NOMO-1 (cell line): ENCODE measurements around the gene MRPL32.
"Not testable (repeated sequence)": the region's sequence is repeated elsewhere in the genome, so short reads cannot be mapped to it uniquely, and the experiment has no call there.

Source experiments
- DNase-seq, 2 experiments: peaks; one replicate each; lab custom pipeline; 2025; ENCODE audit not compliant: unreplicated experiment in 2 of 2; lab: John Stamatoyannopoulos, UW

MRPL32 gene

GRCh38 chr7:42931834-42932651 lies at the start of gene MRPL32, which contains the start of gene PSMA2:
TSS of gene MRPL32 (plus strand) at chr7:42932376. CDS start at chr7:42932387, 11 bp downstream.
TSS of gene PSMA2 (minus strand) at chr7:42932174. CDS start at chr7:42932158, 16 bp downstream.
- peak; percentile 97 to 98 for DNase-seq

GRCh38 chr7:42883950-42884349 lies 48.2 kb upstream of the MRPL32 start:
- DNase-seq = no peak

DNA sequence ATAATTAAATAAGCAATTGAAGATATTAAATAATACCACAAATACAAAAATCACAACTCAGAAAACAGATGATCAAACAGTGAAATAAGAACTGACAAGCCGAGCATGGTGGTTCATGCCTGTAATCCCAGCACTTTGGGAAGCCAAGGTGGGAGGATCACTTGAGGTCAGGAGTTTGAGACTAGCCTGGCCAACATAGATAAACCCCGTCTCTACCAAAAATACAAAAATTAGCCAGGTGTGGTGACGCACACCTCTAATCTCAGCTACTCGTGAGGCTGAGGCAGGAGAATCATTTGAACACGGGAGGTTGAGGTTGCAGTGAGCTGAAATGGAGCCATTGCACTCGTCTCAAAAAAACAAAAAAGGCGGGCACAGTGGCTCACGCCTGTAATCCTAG lies 47.0 kb upstream of the MRPL32 start:
- DNase-seq = not testable (repeated sequence)

- DNase-seq = peak in 1 of 2 experiments; percentile 55
Measured at GRCh38 chr7:42886129-42886528, 46.0 kb upstream of the MRPL32 start.

GRCh38 chr7:42886893-42887505 lies 45.2 kb upstream of the MRPL32 start:
- peak in 1 of 2 experiments; percentile 32 for DNase-seq

DNA sequence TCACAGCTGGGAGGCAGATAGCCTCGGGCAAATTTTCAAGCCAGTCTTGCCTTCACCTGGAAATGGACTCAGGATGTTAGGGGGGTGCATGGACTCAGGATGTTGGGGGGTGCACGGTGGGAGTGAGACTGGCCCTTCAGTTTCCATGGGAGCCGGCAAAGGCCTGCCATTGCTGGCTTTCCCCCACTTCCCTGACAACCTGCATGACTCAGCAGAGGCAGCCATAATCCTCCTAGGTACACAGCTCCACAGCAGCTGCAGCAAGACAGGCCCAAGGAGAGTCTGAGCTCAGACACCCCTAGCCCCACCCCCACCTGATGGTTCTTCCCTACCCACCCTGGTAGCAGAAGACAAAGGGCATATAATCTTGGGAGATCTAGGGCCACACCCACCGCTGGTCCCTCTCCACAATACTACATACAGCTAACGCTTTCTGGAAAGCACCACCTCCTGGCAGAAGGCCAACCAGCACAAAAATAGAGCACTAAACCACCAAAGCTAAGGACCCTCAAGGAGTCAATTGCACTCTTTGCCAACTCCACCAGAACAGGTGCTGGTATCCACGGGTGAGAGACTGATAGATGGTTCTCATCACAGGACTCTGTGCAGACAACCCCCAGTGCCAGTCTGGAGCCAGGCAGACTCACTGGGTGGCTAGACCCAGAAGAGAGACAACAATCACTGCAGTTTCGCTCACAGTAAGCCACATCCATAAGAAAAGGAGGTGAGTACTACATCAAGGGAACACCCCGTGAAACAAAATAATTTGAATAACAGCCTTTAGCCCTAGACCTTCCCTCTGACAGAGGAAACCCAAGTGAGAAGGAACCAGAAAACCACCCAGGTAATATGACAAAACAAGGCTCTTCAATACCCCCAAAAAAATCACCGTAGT lies 38.6 kb upstream of the MRPL32 start:
- DNase-seq = no peak

DNA sequence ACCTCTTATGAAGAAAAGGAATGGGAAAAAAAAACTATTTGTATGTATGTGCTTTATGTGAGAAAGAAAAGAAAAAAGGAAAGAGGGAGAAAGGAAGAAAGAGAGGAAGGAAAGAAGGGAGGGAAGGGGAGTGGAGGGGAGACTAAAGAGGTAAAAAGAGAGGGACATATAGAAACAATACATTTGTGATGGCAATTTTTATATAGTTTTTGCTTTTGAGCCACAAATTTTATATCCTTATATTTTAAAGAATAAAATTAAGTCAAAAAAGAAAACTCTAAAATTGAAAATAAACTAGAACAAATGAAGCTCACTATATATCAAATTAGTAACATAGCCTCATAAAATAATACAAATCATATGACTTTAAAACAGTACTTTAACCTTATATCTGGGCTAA lies 31.3 kb upstream of the MRPL32 start:
- no peak for DNase-seq

DNA sequence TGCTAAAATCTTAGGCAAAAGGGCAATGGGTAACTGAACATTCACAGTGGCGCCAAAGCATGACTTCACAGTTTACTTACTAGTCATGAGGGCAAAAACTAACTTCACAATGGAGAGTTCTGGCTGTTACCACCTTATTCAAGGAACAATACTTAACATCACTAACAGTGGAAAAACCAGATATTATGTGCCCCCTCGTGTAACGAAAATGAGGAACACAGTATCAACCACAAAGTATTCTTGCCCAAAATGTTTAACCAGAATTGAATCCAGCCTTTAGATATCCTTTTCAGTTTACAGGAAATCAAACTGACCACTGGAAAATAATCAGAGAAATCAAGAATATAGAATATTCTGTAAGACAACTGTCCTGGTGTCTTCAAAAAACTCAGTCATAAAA lies 29.8 kb upstream of the MRPL32 start:
- peak in 1 of 2 experiments; percentile 77 for DNase-seq

GRCh38 chr7:42906181-42906580 lies 26.0 kb upstream of the MRPL32 start:
- DNase-seq = no peak

DNA sequence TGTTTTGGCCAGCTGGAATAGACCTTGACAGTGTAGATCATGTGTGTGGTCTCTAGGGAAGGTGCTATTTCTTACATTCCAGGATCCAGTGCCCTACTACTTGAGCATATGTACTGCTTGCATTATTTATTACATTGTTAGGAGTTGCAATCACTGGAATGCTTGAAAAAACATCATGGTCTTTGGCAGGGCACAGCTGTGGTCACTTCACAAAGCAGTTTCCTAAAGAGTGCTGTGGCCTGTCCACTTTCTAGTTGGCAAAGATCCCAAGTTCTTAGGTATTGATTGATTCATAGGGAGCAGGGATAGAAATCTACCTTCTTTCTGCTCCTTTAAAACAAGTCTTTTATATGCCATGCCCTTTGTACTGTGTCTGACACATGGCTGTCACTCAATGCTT lies 24.9 kb upstream of the MRPL32 start:
- no peak for DNase-seq

DNA sequence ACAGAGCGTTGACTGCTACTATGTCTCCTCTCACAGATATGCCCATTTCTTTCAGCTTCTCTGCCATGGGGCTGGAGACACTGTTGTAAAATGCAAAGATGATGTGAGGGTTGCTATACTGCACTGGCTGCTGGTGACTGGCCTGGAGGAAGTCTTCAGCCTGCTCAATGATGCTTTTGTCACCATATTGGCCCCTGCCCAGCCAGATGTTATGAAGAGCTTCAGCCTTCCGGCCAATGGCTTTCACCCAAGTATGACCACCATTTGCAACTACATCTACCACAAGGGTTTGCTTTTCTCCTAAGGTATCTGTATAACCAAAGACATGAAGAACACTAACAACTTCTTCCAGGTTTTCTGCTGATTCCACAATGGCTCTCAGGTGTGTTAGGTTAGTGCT lies 21.9 kb upstream of the MRPL32 start:
- no peak for DNase-seq

- peak; percentile 87 to 93 for DNase-seq
Measured at GRCh38 chr7:42911454-42912447, 20.4 kb upstream of the MRPL32 start, which contains the start of gene C7orf25. TSS of gene C7orf25 (minus strand) at chr7:42912070. CDS start at chr7:42910900, 1,170 bp downstream.

DNA sequence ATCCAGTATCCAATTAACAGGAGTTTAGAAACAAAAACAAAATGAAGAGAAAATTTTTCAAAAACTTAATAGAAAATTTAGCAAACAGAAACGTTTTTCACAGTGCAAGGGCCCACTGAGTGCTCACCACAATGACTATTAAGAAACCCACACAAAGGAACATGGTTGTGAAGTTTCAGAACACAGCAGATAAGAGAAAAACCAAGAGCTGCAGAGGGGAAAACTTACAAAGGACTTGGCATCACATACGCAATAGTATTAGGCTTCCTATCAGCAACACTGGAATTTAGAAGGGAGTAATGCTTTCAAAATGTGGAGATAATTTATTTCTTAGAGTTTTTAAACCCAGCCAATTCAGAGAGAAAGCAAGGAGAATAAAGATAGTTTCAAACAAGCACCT lies 18.6 kb upstream of the MRPL32 start:
- DNase-seq = no peak

- DNase-seq = no peak
Measured at GRCh38 chr7:42914009-42914408, 18.2 kb upstream of the MRPL32 start.

DNA sequence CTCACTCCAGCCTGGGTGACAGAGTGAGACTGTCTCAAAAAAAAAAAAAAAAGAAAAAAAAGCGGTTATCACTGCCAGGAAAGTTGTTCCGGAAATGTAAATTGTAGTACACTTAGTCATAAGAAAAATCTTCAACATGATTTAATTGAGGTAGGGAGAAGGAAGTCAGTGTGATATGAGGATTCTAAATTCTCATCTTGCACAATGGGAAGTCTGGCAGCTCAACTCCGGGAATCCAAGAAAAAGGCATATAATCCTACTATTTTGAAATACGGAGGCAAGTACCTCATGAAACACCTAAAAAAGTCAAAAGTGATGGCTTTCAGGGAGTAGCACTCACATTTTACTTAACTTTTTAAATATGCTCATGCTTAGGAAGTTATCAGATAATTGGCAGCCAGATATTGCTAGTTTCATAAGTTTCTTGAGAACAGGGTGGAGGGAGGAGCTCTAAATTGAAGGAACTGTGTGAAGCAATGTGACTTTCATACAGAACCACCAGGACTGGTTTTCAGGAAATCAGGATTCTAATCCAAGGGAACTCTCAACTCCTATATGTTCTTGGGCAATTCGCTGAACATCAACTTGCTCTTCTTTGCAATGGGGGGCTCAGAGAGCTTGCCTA lies 17.6 kb upstream of the MRPL32 start:
- no peak for DNase-seq

DNA sequence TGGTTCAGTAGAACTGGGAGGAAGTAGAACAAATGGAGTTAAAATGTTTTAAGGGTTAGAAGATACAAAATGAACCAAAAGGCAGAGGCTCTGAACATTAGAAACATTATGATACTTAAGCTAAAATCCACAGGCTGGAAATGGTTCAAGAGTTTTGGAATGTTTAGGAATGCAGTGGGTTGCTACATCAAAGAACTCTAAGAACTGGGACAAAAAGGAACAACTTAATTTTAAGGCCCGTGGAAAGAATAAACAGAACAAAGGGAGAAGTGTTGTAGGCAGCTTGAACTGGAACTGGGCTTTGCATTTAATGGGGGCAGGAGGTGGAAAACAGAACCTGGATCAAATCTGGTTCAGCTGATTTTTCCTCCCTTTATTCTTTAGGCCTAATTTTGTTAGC lies 16.8 kb upstream of the MRPL32 start:
- no peak for DNase-seq

DNA sequence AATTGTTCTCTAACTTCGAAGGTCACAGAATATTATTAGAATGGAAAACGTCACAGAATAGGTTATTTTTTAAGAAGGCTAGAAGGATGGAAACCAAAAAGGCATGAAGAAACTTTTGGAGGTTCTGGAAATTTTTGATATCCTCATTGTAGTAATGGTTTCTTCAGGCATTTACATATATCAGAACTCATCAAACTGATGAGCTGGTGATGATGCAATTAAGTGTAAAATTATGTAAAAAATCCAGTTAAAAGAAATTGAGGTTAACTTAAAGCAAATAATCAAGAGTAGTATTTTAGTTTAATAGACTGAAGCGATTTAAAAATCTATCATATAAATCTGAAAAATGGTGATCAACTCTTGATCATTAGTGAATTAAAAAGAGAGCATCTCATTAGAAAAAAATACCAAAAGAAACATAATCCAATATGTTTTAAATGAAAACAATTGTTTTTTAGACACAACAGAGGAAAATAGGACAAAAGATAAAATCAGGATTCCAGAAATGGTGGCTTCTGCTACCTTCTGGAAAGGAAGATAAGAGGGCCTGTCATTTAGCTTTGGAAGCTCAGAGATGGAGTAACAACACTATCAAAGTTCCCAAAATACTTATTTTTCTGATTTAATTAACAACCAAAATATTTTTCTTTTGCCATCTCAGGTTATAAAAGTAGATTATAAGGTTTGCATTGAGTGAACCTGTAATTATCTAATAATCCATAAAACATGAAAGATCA lies 10.0 kb upstream of the MRPL32 start:
- DNase-seq = no peak

- DNase-seq = peak; percentile 31 to 72
Measured at GRCh38 chr7:42924223-42924838, 7.8 kb upstream of the MRPL32 start.
